NCI-H345 treated with DMSO at 0.1 percent for 48 hours (cell line): ENCODE measurements around the gene PLEKHA5.
"Not testable (repeated sequence)": the region's sequence is repeated elsewhere in the genome, so short reads cannot be mapped to it uniquely, and the experiment has no call there.

Source experiments
- DNase-seq: peaks from one replicate; lab custom pipeline; 2025; ENCODE audit not compliant: unreplicated experiment; lab: John Stamatoyannopoulos, UW

PLEKHA5 gene

DNA sequence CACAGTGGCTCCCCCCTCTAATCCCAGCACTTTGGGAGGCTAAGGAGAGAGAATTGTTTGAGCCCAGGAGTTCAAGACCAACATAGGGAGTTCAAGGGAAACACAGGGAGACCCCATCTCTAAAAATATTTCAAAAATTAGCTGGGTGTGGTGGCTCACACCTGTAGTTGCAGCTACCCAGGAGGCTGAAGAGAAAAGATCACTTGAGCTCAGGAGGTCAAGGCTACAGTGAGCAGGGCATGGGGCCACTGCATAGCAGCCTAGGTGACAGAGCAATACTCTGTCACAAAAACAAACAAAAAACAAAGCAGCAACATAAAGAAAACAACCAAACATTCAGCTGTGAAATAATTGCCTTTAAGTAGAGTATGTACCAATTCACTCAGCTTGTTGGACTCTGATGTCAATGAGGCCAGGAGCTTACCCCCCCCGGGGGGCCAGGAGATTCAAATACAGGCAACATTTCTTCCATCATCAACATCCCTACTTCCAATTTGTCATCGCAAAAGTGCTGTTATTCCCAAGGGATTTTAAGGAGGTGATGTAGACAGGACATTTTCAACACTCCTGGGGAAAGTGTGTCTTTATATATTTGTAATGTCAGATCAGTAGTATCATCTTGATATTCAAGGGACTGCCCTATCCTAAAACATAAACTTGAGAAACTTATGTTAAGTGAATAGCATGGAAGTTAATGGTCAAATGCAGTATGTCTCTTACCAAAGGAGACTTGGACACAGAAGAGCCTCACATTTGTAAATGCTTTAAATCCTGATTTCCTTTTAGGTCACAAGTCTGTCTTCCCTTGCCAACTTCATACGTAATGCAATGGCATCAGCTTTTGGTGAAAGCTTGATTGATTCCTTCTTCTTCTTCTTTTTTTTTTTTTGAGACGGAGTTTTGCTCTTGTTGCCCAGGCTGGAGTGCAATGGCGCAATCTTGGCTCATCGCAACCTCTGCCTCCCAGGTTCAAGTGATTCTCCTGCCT lies 269.1 kb downstream of the PLEKHA5 start:
- no peak for DNase-seq

DNA sequence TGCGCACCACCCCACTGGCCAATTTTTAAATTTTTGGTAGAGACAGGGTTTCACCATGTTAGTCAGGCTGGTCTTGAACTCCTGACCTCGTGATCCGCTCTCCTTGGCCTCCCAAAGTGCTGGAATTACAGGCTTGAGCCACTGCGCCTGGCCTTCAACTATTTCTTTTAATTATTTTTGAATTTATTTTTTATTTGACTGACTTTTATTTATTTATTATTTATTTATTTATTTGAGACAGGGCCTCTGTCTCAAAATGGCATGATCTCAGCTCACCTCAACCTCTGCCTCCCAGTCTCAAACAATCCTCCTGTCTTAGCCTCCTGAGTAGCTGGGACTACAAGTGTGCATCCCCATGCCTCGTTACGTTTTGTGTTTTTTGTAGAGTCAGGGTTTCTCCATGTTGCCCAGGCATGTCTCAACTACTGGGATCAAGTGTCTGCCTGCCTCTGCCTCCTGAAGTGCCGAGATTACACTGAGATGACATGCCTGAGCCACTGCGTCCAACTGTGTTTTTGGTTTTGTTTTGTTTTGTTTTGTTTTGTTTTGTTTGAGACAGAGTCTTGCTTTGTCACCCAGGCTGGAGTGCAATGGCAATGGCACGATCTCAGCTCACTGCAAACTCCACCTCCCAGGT lies 271.2 kb downstream of the PLEKHA5 start:
- DNase-seq, result not testable (repeated sequence)

DNA sequence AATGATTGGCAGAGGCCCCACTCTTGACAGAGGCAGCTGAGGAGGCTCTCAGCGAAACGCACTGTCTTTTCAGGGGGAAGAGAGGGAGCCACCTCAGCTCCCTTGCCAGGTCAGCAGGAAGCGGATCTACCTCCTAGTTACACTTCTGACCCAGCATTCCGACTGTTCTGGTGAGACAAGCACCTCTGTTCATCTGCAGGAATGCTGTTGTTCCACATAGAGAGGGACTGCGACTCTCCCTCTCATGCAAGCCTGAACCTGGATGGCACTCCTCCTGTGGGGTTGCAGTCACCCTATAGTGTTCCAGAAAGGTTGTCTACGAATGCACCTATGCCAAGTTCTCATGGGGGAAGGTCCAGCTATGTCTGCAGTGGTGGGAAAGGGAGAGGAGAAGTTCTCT lies 272.7 kb downstream of the PLEKHA5 start:
- no peak for DNase-seq

DNA sequence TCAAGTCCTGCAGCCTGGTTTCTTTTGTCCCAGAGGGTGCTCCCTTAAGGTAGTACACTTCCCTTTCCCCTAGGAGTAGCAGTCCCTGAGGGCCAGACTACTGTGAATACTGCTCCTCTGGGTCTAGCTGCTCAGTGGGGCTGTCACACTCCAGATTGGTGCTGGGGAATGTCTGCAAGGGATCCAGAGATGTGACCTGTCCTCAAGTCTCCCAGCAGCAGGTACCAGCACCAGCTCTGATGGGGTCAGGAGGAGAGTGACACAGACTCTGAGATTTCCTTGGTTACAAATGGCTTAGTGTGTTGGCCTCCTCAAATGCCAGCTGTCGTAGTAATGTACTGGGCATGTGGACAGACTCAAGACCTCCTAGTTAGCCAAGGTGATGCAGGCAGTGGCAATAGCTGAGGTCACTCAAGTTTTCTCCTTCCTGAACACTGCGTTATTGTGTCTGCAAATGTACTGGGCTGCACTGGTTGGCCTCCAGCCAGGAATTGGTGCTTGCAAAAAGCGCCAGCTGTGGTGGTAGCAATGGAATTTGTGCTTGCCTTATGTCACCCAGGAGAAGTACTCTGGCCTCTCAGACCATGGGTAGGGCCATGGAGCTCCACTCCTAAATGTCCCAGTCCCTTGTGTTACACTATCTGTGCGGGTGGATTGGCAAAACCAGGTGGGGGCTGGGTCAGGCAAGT lies 273.4 kb downstream of the PLEKHA5 start:
- DNase-seq, result no peak

DNA sequence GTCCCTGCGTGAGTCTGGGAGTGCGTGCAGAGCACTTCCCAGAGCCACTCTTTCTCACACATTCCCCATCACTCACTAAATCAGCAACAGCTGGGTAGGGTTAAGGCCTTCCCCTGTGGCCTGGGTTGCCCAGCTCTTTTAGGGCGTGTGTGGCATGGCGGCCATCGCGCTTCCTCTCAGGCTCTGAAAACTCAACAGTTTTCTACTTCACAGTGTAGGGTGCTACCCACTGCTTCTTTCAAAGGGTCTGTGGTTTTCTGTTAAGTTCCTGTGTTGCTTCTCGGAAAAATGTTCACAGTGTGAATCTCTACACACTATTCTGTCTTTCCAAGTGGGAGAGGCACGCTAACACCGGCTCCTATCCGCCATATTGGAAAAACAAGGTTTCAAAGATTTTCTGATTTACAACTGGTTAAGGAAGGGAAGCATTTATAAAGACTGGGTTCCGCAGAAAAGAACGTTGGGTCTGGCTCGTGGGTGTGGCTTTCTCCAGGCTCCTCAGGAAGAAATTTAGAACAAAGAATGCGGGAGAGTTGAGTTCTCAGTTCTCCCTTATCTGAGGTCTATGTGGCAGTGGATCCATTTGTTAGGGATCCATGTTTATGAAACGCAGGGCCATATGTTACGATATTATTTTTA lies 274.8 kb downstream of the PLEKHA5 start:
- DNase-seq, result no peak

DNA sequence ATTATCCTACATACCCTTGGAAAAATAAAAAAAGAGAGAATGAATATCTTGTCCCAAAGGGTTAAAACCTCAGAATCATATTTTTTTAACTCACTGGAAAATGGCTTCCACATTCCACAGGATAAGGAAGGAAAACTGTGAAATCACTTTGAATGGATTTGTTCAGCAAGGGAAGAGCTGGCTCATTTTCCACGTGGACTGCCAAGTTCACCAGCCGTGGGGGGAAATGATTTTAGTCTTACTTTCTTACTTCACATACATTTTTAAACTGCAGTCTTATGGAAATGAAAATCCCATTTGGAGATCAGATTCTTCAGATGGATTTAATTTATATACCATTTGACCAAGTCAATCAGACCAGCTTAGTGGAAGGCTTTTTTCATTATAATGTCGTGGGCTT lies 279.8 kb downstream of the PLEKHA5 start:
- DNase-seq, result no peak

DNA sequence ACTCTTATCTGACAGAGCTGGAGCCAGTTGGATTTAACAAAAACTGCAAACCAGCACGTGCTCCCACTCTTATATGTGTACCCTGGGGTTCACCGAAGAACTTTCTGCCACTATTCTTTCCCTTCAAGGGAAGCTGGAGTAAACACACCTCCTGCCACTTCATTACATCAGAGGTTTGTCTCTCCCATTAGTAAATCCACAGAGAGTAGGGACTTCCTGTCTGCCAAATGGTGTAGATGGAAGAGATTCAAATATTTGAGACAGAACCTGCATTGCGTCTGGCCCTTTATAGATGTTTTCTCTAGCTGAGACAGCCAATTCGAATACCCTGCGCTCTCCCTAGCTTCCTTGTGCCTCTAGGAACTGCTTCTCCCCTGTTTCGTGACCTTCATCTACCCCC lies 280.7 kb downstream of the PLEKHA5 start:
- DNase-seq, result no peak

DNA sequence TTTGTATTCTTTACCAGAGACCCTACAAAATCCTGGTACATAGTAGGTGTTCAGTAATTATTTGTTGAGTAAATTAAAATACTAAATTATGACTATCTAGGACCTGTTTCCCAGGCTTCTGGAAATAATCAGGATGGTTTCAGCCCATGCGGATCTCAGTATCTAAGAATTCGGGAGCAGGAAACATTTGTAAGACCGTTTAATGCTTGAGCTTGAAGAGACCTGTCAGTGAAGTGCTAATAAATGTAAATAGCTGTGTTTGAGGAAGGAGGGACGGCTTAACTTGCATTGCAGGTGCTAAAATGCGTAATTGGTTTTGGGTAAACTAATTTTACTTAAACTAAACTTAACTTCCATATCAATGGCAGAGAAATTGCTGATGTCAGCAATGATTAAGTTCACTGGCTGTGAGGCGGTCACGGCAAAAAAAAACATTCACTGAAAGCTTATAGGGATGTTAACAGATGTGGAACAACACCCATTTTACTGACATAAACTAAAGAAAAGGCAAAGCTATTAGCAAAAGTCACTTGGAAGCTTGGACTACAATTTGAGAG lies 281.2 kb downstream of the PLEKHA5 start:
- no peak for DNase-seq

DNA sequence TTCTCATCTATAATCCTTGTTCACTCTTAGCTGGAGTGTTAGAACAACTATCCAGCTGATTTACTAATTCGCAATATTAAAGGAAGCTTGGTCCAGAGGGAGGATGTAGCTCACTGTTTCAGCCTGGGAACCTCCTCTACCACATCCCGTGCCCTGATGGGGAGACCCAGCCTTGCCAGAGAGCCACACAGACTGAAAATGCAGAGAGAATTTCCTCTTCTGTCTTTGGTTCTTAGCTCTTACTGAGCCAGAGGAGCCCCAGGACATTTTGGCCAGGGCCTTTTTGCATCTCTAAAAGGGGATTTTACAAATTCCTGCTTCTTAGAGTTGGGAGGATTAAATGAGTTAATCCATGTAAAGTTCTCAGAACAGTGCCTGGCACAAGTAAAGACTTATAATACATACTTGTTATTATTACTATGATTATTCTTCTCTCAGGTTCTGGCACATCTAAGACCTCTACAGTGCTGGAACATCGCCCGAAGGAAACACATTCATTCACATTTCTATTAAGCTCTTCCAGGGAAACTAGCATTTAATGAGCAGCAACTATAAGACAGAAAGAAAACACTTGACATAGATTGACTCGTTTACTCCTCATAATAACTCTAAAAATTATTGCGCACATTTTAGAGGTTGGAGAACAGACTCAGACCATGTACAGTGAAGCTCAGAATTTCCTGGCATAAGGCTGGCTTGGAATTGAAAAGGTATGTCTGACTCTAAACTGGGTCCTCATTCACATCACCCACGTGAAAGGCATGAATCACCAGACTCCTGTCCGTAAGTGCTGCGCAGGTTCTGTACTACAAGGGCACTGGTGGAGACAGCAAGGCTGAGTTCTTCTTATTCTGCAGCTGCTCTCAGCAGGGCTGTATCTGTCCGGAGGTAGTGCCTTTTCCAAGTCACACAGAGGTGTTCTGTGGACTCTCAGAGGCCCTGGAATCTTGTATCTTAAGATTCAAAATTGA lies 282.0 kb downstream of the PLEKHA5 start:
- DNase-seq, result no peak

DNA sequence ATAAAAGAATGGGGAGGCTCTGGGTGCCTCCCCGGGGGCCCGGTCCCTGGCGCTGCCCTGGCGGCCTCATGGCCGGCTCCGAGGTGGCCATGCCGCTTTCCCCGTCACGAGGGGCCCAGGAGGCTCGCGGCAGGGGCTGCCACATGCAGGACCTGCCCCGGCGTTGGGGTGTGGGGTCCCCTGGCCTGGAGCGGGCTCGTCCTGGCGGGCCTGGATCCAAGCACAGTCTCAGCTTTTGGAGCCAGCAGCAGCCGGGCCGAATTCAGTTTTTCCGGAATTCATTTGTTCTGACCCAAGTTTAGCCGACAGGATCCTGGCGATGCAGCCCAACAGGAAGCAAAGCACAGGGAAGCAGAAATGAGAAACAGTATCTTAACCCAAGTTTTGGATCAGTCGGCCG lies 283.3 kb downstream of the PLEKHA5 start:
- DNase-seq, result no peak

DNA sequence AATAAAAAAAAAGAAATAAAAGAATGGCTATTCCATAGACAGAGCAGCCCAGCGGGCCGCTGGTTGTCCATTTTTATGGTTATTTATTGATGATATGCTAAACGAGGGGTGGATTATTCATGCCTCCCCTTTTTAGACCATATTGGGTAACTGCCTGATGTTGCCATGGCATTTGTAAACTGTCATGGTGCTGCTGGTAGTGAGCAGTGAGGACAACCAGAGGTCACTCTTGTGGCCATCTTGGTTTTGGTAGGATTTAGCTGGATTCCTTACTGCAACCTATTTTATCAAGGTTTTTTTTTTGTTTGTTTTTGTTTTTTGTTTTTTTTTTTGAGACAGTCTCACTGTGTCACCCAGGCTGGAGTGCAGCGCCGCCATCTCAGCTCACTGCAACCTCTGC lies 284.0 kb downstream of the PLEKHA5 start:
- DNase-seq, result not testable (repeated sequence)

DNA sequence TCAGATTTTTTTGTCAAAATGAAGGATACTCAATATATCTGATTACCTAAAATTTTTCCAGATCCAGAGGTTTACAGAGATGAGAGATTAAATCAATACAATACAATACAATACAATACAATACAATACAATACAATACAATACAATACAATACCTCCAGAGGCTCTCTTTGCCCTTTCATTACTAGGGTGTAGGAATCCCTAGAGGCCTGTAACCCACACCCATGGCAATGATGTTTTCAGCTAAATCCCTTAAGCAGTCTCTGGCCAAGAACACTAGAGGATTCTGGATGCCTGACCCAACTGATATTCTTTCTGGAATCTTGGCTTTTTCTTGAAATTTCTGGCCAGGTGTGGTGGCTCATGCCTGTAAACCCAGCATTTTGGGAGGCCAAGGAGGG lies 286.0 kb downstream of the PLEKHA5 start:
- DNase-seq, result no peak

DNA sequence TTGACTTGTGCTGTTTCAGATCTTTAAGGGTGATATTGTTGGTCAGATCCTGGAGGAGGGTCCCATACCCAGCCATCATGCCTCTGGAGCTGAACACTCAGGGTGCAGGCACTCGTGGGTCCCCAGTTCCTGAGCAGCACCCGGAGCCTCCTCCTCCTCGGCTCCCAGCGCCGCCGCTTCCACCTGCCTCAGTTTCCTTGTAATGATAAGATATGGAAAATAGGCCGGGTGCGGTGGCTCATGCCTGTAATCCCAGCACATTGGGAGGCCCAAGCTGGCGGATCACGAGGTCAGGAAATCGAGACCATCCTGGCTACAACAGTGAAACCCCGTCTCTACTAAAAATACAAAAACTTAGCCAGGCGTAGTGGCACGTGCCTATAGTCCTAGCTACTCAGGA lies 289.6 kb downstream of the PLEKHA5 start:
- no peak for DNase-seq

DNA sequence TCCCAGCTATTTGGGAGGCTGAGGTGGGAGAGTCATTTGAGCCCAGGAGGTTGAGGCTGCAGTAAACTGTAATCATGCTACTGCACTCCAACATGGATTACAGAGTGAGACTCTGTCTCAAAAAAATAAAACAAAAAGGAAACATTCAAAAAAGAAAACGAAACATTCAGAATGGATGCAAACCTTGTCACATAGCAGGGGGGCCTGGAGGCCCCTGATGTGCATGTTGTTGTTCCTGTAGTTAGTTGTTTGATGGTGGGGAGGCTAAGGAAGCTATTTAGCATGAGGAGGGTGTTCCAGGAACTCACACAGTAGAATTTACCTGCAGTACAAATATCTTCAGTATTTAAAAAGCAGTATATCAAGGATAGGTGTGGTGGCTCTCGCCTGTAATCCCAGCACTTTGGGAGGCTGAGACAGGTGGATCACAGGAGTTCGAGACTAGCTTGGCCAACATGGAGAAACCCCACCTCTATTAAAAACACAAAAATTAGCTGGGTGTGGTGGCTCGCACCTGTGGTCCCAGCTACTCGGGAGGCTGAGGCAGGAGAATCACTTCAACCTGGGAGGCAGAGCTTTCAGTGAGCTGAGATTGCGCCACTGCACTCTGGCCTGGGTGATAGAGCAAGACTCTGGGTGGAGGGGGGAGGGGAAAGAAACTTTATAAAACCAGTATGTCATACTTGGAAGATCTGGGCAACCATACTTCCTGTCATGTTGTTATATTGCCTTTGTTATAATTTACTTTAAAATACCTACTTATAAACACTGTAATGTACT lies 292.2 kb downstream of the PLEKHA5 start:
- DNase-seq, result no peak

DNA sequence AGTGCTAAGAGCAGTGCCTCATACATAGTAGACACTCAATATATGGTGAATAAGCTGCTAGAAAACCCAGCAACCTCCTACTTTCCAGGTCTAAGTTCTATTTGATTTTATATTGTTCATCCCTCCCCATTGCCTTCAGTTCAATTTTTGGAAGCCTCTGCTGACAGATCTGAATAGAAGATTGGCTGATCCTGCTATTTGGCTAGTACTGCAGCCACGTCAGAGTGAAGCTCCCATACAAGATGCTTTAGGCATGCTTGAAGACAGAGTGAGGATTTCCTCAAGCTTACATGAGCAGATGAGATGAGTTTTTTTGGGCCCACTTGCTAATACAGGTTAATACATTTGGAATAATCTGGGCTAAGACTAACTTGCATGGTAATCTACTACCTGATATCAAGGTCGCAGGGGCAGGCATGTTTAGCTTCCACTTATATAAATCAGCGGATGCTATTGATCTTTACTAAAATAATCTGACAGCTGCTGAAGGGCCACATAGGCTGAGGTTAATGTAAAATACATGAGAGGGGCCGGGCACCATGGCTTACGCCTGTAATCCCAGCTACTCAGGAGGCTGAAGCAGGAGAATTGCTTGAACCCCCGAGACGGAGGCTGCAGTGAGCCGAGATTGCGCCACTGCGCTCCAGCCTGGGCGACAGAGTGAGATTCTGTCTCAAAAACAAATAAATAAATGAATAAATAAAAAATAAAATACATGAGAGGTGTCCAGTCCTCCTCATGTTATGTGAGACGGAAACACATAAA lies 293.8 kb downstream of the PLEKHA5 start:
- DNase-seq, result no peak
